HepG2 (cell line): Measurements from ENCODE around the gene GHR. TPM values are rescaled to one million over a fixed set of nuclear protein-coding genes. Genes with fewer than 3 reads are reported as not detected.
A peak's percentile ranks its signal among the peaks of the same experiment; 100 is the strongest.

Experiments used
- ARNT2 ChIP-seq: sonication (generic); formaldehyde crosslinking; IDR thresholded peaks from 2 replicates; pipeline ENCODE4 v1.8.0; 2022; ENCODE audit warnings: mild to moderate bottlenecking, low read depth, missing genetic modification reagents, moderate library complexity
- CBX5 ChIP-seq: sonication (generic); formaldehyde crosslinking; IDR thresholded peaks from 2 replicates; pipeline ENCODE4 v1.4.0; 2020; ENCODE audit warnings: missing genetic modification reagents, borderline replicate concordance
- ETS1 ChIP-seq: sonication (generic); formaldehyde crosslinking; IDR thresholded peaks from 2 replicates; pipeline ENCODE4 v1.4.0; 2020; ENCODE audit warnings: missing genetic modification reagents
- FUBP1 ChIP-seq: sonication (generic); formaldehyde crosslinking; IDR thresholded peaks from 2 replicates; pipeline ENCODE4 v1.5.1; 2020; ENCODE audit warnings: missing genetic modification reagents, mild to moderate bottlenecking, borderline replicate concordance
- MAZ ChIP-seq, 2 experiments: sonication (generic) in 1 of 2; formaldehyde crosslinking in 1 of 2; IDR thresholded peaks; 2 replicates each; pipeline versions ENCODE4 v1.5.0 to v1.6.1; 2012 to 2020; ENCODE audit warnings: low read depth in 2 of 2, mild to moderate bottlenecking in 2 of 2, borderline replicate concordance in 1 of 2, improper control_type of control experiment in 1 of 2, low read length in 1 of 2, missing genetic modification reagents in 1 of 2, moderate library complexity in 1 of 2
- MBNL3 ChIP-seq: fragments of 250-450 bp; sonication (Bioruptor Pico); conservative IDR thresholded peaks from 2 replicates; pipeline ENCODE4 v1.8.0; 2022; ENCODE audit warnings: mild to moderate bottlenecking, inconsistent platforms
- MXD1 ChIP-seq: sonication (generic); formaldehyde crosslinking; IDR thresholded peaks from 2 replicates; pipeline ENCODE4 v1.4.0; 2020; ENCODE audit warnings: mild to moderate bottlenecking, missing genetic modification reagents
- RBFOX2 ChIP-seq: fragments of 200-400 bp; formaldehyde crosslinking; IDR thresholded peaks from 2 replicates; pipeline ENCODE4 v1.6.1; 2017; ENCODE audit warnings: low read depth, mild to moderate bottlenecking, low read length
- RBM22 ChIP-seq: fragments of 200-400 bp; formaldehyde crosslinking; optimal IDR thresholded peaks from 2 replicates; pipeline ENCODE3; 2017; ENCODE audit warnings: mild to moderate bottlenecking, low read length, moderate library complexity
- SRY ChIP-seq: sonication (generic); formaldehyde crosslinking; IDR thresholded peaks from 2 replicates; pipeline ENCODE4 v1.8.0; 2022; ENCODE audit warnings: mild to moderate bottlenecking, missing genetic modification reagents
- ZBTB44 ChIP-seq: sonication (generic); formaldehyde crosslinking; IDR thresholded peaks from 2 replicates; pipeline ENCODE4 v1.4.0; 2020; ENCODE audit warnings: missing genetic modification reagents
- ZMYM4 ChIP-seq: sonication (generic); formaldehyde crosslinking; IDR thresholded peaks from 2 replicates; pipeline ENCODE4 v1.8.1; 2023; ENCODE audit warnings: mild to moderate bottlenecking, missing genetic modification reagents
- ZNF18 ChIP-seq: sonication (generic); formaldehyde crosslinking; IDR thresholded peaks from 2 replicates; pipeline ENCODE4 v1.8.0; 2022; ENCODE audit warnings: mild to moderate bottlenecking, missing genetic modification reagents; ENCODE audit not compliant: insufficient replicate concordance
- ZNF329 ChIP-seq: sonication (generic); formaldehyde crosslinking; IDR thresholded peaks from 2 replicates; pipeline ENCODE4 v1.9.0; 2021; ENCODE audit warnings: low read depth, mild to moderate bottlenecking, missing genetic modification reagents
- ZNF574 ChIP-seq: sonication (generic); formaldehyde crosslinking; IDR thresholded peaks from 2 replicates; pipeline ENCODE4 v1.4.0; 2020; ENCODE audit warnings: missing genetic modification reagents
- ZNF652 ChIP-seq: IDR thresholded peaks from 2 replicates; pipeline ENCODE4 v1.6.1; 2016; ENCODE audit warnings: low read depth, borderline replicate concordance
- ZNF703 ChIP-seq: sonication (generic); formaldehyde crosslinking; IDR thresholded peaks from 2 replicates; pipeline ENCODE4 v1.5.1; 2020; ENCODE audit warnings: missing genetic modification reagents, mild to moderate bottlenecking, moderate library complexity, borderline replicate concordance
- polyA plus RNA-seq, 8 experiments: library from polyadenylated mRNA; depleted of rRNA in 3 of 8; stranded (reverse) in 7 of 8; unstranded in 1 of 8; fragments of >200 nt; fragmentation: Illumina TruSeq in 4 of 8; extraction: Trizol in 4 of 8; gene quantifications; 2 replicates each; pipeline versions ENCODE4 v1.2.1 to v1.2.3, GENCODE V29; 2011 to 2016; ENCODE audit warnings: low read depth in 4 of 8, missing spikeins in 1 of 8, mixed read lengths in 1 of 8; ENCODE audit not compliant: insufficient read depth in 1 of 8
- total RNA-seq, 5 experiments: library from RNA; depleted of rRNA; stranded (reverse); fragments of >200 nt; fragmentation: Illumina TruSeq; extraction: Trizol; gene quantifications; 2 replicates each; pipeline ENCODE4 v1.2.3, GENCODE V29; 2016; ENCODE audit warnings: low read depth in 1 of 5

Gene GHR
- total and polyA plus RNA-seq, 2 of the 13 experiments (the other 11 are each of a cell fraction or from before 2014, with no cell fraction given) = 0.07 TPM; not detected in 1

- no peak for TF ChIP-seq FUBP1 (CRISPR knock-in tag)
- no peak for TF ChIP-seq RBM22
- no peak for TF ChIP-seq ETS1 (CRISPR knock-in tag)
- TF ChIP-seq ZNF329 (CRISPR knock-in tag) = no peak
- TF ChIP-seq ZNF652 (CRISPR knock-in tag) = no peak
- TF ChIP-seq ZMYM4 (CRISPR knock-in tag) = 0 out of 2 replicates have a peak, but pooled peaks have one; percentile 12
- TF ChIP-seq CBX5 (CRISPR knock-in tag) = no peak
- TF ChIP-seq RBFOX2 = no peak
- TF ChIP-seq ZNF574 (CRISPR knock-in tag) = 0 out of 2 replicates have a peak, but pooled peaks have one; percentile 19
- no peak for TF ChIP-seq SRY (CRISPR knock-in tag)
- 0 out of 2 replicates have a peak, but pooled peaks have one; percentile 24 for TF ChIP-seq ARNT2
- TF ChIP-seq ZNF703 (CRISPR knock-in tag) = no peak
- TF ChIP-seq MAZ (IDR thresholded peaks at IDR 0.05; ENCODE audit: borderline replicate concordance, low read depth, low read length) = no peak
- TF ChIP-seq MAZ (CRISPR knock-in tag; IDR thresholded peaks at IDR 0.05; ENCODE audit: low read depth) = no peak
- TF ChIP-seq MBNL3 (CRISPR knock-in tag) = no peak
- TF ChIP-seq ZBTB44 = no peak
- TF ChIP-seq ZNF18 (CRISPR knock-in tag) = no peak
- no peak for TF ChIP-seq MXD1
Measured at GRCh38 chr5:42423285-42424165, at the start of gene GHR (continued).
